Hematopoietic multipotent progenitor cell treated with erythropoietin and hydrocortisone succinate and interleukin-3 and kit ligand, for 15 days (in vitro differentiated cells): ENCODE measurements around the gene NTHL1.
A peak's percentile ranks its signal among the peaks of the same experiment; 100 is the strongest.

Experiments
- DNase-seq: peaks from one replicate; pipeline ENCODE4 v3.0.0-alpha.2; 2015; ENCODE audit warnings: low spot score

NTHL1 gene

GRCh38 chr16:2008009-2008526, 39.6 kb downstream of the NTHL1 start:
- no peak for DNase-seq

- no peak for DNase-seq
These were observed 40.4 kb downstream of the NTHL1 start for GRCh38 chr16:2007081-2007836.

- DNase-seq, result no peak
These were observed 41.3 kb downstream of the NTHL1 start for GRCh38 chr16:2006317-2006716.

- peak; percentile 58 for DNase-seq
These were observed 42.0 kb downstream of the NTHL1 start for GRCh38 chr16:2005646-2006045.

GRCh38 chr16:2004795-2005517, 42.7 kb downstream of the NTHL1 start:
- DNase-seq, result no peak

GRCh38 chr16:2003827-2004641, 43.6 kb downstream of the NTHL1 start:
- DNase-seq, result peak; percentile 92

GRCh38 chr16:2003231-2003826, 44.3 kb downstream of the NTHL1 start:
- DNase-seq, result no peak

GRCh38 chr16:2002406-2003230, 45.0 kb downstream of the NTHL1 start:
- no peak for DNase-seq

GRCh38 chr16:2001456-2002355, 45.9 kb downstream of the NTHL1 start:
- DNase-seq, result no peak

GRCh38 chr16:2001035-2001434, 46.6 kb downstream of the NTHL1 start:
- no peak for DNase-seq

GRCh38 chr16:1999866-2000514, 47.6 kb downstream of the NTHL1 start:
- no peak for DNase-seq

- no peak for DNase-seq
These were observed 48.5 kb downstream of the NTHL1 start for GRCh38 chr16:1998852-1999801.

- no peak for DNase-seq
These were observed 49.2 kb downstream of the NTHL1 start for GRCh38 chr16:1998360-1998835.

GRCh38 chr16:1997494-1998359, 49.9 kb downstream of the NTHL1 start:
- DNase-seq, result no peak

- no peak for DNase-seq
These were observed 53.9 kb downstream of the NTHL1 start for GRCh38 chr16:1993731-1994131.

GRCh38 chr16:1992704-1993317, 54.8 kb downstream of the NTHL1 start:
- DNase-seq, result no peak
